ENCODE measurements around the gene TAOK1.

TAOK1 gene

DNA sequence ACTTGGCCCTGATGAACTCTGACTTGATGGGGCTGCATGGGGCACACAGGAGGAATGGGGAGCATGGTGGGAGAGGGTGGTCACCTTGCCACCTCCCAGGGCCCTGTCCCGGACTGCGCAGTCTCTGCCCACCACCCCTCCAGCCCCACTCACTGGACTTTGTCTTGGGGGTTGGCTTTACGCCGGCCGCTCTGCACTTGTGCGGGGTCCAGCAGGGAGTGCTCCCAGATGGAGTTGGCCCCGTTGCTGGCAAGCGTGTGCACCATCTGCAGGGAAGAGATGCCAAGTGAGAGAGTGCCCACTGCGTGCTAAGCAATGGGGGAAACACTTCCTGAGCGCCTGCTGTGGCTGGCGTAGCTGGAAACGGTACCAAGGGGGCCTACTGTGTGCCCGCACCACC, 192.6 kb downstream of the TAOK1 start:
- H3F3A ChIP-seq (ENCODE audit: low read depth) = no peaks in the 10 kb centered on the region
- TF ChIP-seq, protein P1, sequence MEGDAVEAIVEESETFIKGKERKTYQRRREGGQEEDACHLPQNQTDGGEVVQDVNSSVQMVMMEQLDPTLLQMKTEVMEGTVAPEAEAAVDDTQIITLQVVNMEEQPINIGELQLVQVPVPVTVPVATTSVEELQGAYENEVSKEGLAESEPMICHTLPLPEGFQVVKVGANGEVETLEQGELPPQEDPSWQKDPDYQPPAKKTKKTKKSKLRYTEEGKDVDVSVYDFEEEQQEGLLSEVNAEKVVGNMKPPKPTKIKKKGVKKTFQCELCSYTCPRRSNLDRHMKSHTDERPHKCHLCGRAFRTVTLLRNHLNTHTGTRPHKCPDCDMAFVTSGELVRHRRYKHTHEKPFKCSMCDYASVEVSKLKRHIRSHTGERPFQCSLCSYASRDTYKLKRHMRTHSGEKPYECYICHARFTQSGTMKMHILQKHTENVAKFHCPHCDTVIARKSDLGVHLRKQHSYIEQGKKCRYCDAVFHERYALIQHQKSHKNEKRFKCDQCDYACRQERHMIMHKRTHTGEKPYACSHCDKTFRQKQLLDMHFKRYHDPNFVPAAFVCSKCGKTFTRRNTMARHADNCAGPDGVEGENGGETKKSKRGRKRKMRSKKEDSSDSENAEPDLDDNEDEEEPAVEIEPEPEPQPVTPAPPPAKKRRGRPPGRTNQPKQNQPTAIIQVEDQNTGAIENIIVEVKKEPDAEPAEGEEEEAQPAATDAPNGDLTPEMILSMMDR (conservative IDR thresholded peaks at IDR 0.05; ENCODE audit: low read length) = no peak
- TF ChIP-seq EZH2phosphoT487 (IDR thresholded peaks at IDR 0.05; ENCODE audit: borderline replicate concordance) = no peak
- H3K4me2 ChIP-seq (ENCODE audit: low read depth, low read length, poor library complexity, severe bottlenecking) = no peak overlapping the region
- H3K4me3 ChIP-seq (ENCODE audit: low read length, poor library complexity, severe bottlenecking) = no peak overlapping the region
- peaks cover 35% of the 10 kb centered on the region for H3K4me1 ChIP-seq (ENCODE audit: insufficient read depth, low read length, poor library complexity, severe bottlenecking)
- no peaks in the 10 kb centered on the region for H3K9me3 ChIP-seq (ENCODE audit: insufficient read depth, low read depth, low read length)
- no peak overlapping the region for H3K9ac ChIP-seq (ENCODE audit: low read depth, low read length, poor library complexity, severe bottlenecking)
- no peaks in the 10 kb centered on the region for H3K27me3 ChIP-seq (ENCODE audit: insufficient read depth, low read length, poor library complexity, severe bottlenecking)
- no peaks in the 10 kb centered on the region for H3K9me2 ChIP-seq (replicated peaks; ENCODE audit: low read depth, low read length)
- peaks cover 48% of the 10 kb centered on the region for H3K79me2 ChIP-seq (ENCODE audit: insufficient read depth, low read length)
- H2AFZ ChIP-seq (ENCODE audit: low read length) = no peak overlapping the region
- peaks cover 44% of the 10 kb centered on the region for H4K20me1 ChIP-seq (ENCODE audit: insufficient read depth, low read length, poor library complexity, severe bottlenecking)
- peaks cover 29% of the 10 kb centered on the region; the same call in 1 of the 2 replicates for H3K36me3 ChIP-seq (ENCODE audit: insufficient read depth, low read length)

DNA sequence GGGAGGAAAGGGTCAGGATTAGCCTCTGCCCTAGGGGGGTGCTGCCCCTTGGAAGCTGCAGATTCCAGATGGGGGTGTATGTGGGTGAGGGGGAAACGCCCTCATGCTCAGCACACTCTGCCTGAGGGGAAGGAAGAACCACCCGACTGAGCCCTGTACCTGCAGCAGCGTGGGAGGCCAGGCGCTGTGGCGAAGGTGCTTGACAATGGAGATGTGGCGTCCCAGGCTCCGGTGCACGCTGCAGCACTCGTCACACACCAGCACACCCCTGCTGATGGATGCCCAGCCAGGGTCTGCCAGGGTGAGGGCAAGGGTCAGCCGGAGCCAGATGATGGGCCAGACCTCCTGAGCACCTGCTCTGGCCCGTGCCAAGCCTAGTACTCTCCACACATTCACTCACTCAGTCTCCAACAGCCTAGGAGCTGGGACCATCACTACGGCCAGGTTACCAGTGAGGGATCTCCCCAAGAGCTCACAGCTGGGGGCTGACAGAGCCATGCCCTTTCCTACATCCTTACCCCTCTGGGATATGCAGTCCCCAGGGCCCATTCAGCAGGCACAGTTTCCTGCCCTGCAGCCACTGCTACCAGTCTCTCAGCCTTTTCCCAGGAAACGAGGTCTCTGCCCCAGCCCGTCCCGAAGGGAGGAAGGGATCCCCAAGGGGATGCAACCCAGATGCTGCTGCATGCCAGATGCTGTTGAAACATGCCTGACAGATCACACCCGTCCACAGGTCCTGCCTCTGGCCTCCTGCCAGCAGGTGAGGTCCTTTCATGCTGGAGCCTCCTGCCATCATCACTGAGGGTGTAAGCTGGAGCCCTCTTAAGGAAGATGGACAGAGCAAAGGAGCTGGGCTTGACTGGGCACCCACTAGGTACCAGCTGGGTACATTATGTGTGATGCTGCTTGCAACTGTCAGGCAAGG, 193.4 kb downstream of the TAOK1 start:
- Histone ChIP-seq H3K27me3 (ENCODE audit: insufficient read depth, low read length, poor library complexity, severe bottlenecking) (no peaks in the 10 kb centered on the region), H3K4me3 (ENCODE audit: low read length, poor library complexity, severe bottlenecking) (no peak overlapping the region), H3K36me3 (ENCODE audit: insufficient read depth, low read length) (peaks cover 25% of the 10 kb centered on the region; the same call in 1 of the 2 replicates), H4K20me1 (ENCODE audit: insufficient read depth, low read length, poor library complexity, severe bottlenecking) (peaks cover 52% of the 10 kb centered on the region), H3K4me2 (ENCODE audit: low read depth, low read length, poor library complexity, severe bottlenecking) (no peak overlapping the region), H3K9ac (ENCODE audit: low read depth, low read length, poor library complexity, severe bottlenecking) (no peak overlapping the region), H3K4me1 (ENCODE audit: insufficient read depth, low read length, poor library complexity, severe bottlenecking) (peaks cover 43% of the 10 kb centered on the region), H2AFZ (ENCODE audit: low read length) (no peak overlapping the region), H3K9me3 (ENCODE audit: insufficient read depth, low read depth, low read length) (no peaks in the 10 kb centered on the region), H3K9me2 (replicated peaks; ENCODE audit: low read depth, low read length) (no peaks in the 10 kb centered on the region), H3K79me2 (ENCODE audit: insufficient read depth, low read length) (peaks cover 56% of the 10 kb centered on the region), H3F3A (ENCODE audit: low read depth) (no peaks in the 10 kb centered on the region)
- TF ChIP-seq, protein P1 (conservative IDR thresholded peaks at IDR 0.05; ENCODE audit: low read length) = no peak

DNA sequence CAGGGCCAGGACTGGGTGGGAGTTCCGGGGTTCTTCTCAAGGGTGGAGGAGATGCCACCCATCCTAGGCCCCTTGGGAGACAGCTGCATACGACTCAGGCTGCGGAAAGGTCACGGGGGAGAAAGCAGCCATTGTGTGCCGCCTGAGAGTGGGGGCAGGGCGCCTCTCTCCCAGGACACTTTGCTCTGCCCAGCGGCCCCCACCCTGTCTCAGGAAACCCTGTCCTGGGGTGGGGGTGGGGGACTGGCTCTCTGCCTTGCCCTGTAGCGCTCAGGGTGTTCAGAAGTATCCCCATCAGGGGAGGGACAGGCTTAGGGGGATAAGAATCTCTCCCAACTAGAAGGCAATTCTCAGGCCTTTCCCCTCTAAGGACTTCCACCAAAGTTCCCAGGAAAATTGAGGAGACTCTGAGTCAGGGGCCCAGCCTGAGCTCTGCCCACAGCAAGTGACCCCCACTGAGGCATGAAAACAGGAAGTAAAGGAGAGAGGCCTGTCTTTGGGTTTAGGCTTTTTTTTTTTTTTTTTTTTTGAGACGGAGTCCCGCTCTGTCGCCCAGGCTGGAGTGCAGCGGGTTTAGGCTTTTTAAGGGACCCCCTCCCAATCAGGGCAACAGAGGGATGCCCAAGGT, 194.4 kb downstream of the TAOK1 start:
- Histone ChIP-seq H3K4me1 (ENCODE audit: insufficient read depth, low read length, poor library complexity, severe bottlenecking) (peaks cover 45% of the 10 kb centered on the region), H3K79me2 (ENCODE audit: insufficient read depth, low read length) (peaks cover 60% of the 10 kb centered on the region), H3K9ac (ENCODE audit: low read depth, low read length, poor library complexity, severe bottlenecking) (no peak overlapping the region)

More for the DNA sequence above, 194.4 kb downstream of the TAOK1 start:
- no peaks in the 10 kb centered on the region for H3K27me3 ChIP-seq (ENCODE audit: insufficient read depth, low read length, poor library complexity, severe bottlenecking)
- H3K9me3 ChIP-seq (ENCODE audit: insufficient read depth, low read depth, low read length) = no peaks in the 10 kb centered on the region
- peaks cover 51% of the 10 kb centered on the region for H4K20me1 ChIP-seq (ENCODE audit: insufficient read depth, low read length, poor library complexity, severe bottlenecking)
- no peak for TF ChIP-seq EZH2phosphoT487 (IDR thresholded peaks at IDR 0.05; ENCODE audit: borderline replicate concordance)
- TF ChIP-seq, protein P1 (conservative IDR thresholded peaks at IDR 0.05; ENCODE audit: low read length) = no peak
- peak overlapping the region; percentile 43 for H3K4me2 ChIP-seq (ENCODE audit: low read depth, low read length, poor library complexity, severe bottlenecking)
- peaks cover 17% of the 10 kb centered on the region; the same call in 1 of the 2 replicates for H3K36me3 ChIP-seq (ENCODE audit: insufficient read depth, low read length)
- H3K4me3 ChIP-seq (ENCODE audit: low read length, poor library complexity, severe bottlenecking) = no peak overlapping the region
- H3F3A ChIP-seq (ENCODE audit: low read depth) = no peaks in the 10 kb centered on the region
- no peak overlapping the region for H2AFZ ChIP-seq (ENCODE audit: low read length)
- H3K9me2 ChIP-seq (replicated peaks; ENCODE audit: low read depth, low read length) = no peaks in the 10 kb centered on the region
